ENCODE data around the gene GRWD1. TPM values are rescaled to one million over a fixed set of nuclear protein-coding genes. Genes with fewer than 3 reads are reported as not detected.

GRWD1 gene
- total RNA-seq, 4 donors from 2014 or later = 27.8 to 36.0 (median 31.2) TPM

DNA sequence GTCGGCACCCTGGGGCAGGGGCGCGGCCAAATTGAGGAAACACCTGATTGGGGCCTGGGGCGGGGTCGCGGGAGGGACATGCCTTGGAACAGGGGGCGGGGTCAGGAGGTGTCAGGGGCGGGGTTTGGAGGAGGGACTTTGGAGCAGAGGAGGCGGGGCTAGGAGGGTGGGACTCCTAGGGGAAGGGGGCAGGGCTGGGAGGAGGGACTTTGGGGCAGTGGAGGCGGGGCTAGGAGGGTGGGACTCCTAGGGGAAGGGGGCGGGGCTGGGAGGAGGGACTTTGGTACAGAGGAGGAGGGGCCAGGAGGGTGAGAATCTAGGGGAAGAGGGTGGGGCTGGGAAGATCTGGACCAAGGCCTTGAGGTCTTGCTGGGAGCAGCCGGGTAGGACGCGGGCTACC is 30.4 kb upstream of the GRWD1 start:
- DNase-seq = peak; percentile 52 to 64
- peak overlapping the region in 2 of 4 donors; percentile 32 to 35 for H3K4me3 ChIP-seq
- peaks cover 32 to 48% (median 40%) of the 10 kb centered on the region in 3 donors for H3K27me3 ChIP-seq
- in situ Hi-C loops (cut with MboI; ENCODE audit: low sequenced_read_pairs in 4 of 4) = no loop called here
- no peaks in the 10 kb centered on the region for H3K36me3 ChIP-seq
- intact Hi-C loops (cut with DNase I; ENCODE audit: low total_unique reads) = no loop called here
- ATAC-seq = peak; percentile 32 to 74
- no peaks in the 10 kb centered on the region for H3K9me3 ChIP-seq
- H3K4me1 ChIP-seq = peaks cover 0 to 7% of the 10 kb centered on the region in 2 donors
- TF ChIP-seq, protein P1, sequence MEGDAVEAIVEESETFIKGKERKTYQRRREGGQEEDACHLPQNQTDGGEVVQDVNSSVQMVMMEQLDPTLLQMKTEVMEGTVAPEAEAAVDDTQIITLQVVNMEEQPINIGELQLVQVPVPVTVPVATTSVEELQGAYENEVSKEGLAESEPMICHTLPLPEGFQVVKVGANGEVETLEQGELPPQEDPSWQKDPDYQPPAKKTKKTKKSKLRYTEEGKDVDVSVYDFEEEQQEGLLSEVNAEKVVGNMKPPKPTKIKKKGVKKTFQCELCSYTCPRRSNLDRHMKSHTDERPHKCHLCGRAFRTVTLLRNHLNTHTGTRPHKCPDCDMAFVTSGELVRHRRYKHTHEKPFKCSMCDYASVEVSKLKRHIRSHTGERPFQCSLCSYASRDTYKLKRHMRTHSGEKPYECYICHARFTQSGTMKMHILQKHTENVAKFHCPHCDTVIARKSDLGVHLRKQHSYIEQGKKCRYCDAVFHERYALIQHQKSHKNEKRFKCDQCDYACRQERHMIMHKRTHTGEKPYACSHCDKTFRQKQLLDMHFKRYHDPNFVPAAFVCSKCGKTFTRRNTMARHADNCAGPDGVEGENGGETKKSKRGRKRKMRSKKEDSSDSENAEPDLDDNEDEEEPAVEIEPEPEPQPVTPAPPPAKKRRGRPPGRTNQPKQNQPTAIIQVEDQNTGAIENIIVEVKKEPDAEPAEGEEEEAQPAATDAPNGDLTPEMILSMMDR (IDR thresholded peaks at IDR 0.05 in 4 of 5, conservative IDR thresholded peaks at IDR 0.05 in 1 of 5) = no peak
- TF ChIP-seq POLR2A (IDR thresholded peaks at IDR 0.05) = no peak
- H3K27ac ChIP-seq = no peak overlapping the region

DNA sequence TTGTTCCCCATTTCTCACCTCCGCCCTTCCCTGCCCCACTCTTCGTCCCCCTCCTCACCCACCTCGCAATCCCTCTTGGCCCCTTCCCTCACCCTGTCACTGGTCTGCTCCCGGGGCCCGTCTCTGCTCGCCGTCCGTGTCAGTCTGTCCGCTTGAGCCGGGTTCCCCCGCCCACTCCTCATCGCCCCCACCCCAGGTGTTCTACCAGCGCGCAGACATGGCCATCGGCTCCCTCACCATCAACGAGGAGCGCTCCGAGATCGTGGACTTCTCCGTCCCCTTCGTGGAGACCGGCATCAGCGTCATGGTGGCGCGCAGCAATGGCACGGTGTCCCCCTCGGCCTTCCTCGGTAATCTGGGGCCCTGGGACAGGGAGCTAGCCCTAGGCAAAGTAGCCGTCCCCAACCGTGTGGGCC is 30.0 kb upstream of the GRWD1 start:
- ATAC-seq = no peak
- DNase-seq = no peak
- Histone ChIP-seq H3K27ac (no peak overlapping the region), H3K4me1 (peaks cover 0 to 7% of the 10 kb centered on the region in 2 donors), H3K27me3 (peaks cover 32 to 45% (median 40%) of the 10 kb centered on the region in 3 donors), H3K4me3 (no peak overlapping the region), H3K9me3 (no peaks in the 10 kb centered on the region), H3K36me3 (no peaks in the 10 kb centered on the region)
- intact Hi-C loops (cut with DNase I; ENCODE audit: low total_unique reads) (no loop called here), in situ Hi-C loops (cut with MboI; ENCODE audit: low sequenced_read_pairs in 4 of 4) (no loop called here)
- TF ChIP-seq, protein P1 (IDR thresholded peaks at IDR 0.05 in 4 of 5, conservative IDR thresholded peaks at IDR 0.05 in 1 of 5) = no peak
- TF ChIP-seq POLR2A (IDR thresholded peaks at IDR 0.05) = no peak

DNA sequence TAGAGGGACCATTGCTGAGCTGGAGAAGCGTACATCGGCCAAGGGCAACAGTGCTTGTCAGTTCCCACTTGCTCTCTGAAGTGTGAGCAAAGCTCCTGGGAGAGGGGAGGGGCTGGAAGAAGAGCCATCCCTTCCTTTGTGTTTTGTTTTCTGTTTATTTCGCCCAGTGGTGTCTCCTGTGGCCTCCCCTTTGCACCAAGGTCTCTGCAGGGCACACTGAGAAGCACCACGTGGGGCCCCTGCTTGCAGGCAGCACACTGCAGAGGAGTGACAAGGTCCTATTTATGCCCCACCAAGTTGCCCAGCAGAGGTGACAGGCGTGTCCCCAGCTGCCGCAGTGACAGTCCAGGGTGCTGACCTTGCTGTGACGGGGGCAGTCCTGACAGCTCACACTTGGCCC is 28.4 kb upstream of the GRWD1 start:
- Histone ChIP-seq H3K27me3 (peaks cover 32 to 40% (median 36%) of the 10 kb centered on the region in 3 donors), H3K27ac (no peak overlapping the region), H3K9me3 (no peaks in the 10 kb centered on the region), H3K4me1 (peaks cover 0 to 7% of the 10 kb centered on the region in 2 donors), H3K4me3 (no peak overlapping the region), H3K36me3 (no peaks in the 10 kb centered on the region)
- no peak for DNase-seq
- ATAC-seq = no peak
- in situ Hi-C loops (cut with MboI; ENCODE audit: low sequenced_read_pairs in 4 of 4) (no loop called here), intact Hi-C loops (cut with DNase I; ENCODE audit: low total_unique reads) (no loop called here)
- TF ChIP-seq POLR2A (IDR thresholded peaks at IDR 0.05) = no peak
- TF ChIP-seq, protein P1 (IDR thresholded peaks at IDR 0.05 in 4 of 5, conservative IDR thresholded peaks at IDR 0.05 in 1 of 5) = no peak

DNA sequence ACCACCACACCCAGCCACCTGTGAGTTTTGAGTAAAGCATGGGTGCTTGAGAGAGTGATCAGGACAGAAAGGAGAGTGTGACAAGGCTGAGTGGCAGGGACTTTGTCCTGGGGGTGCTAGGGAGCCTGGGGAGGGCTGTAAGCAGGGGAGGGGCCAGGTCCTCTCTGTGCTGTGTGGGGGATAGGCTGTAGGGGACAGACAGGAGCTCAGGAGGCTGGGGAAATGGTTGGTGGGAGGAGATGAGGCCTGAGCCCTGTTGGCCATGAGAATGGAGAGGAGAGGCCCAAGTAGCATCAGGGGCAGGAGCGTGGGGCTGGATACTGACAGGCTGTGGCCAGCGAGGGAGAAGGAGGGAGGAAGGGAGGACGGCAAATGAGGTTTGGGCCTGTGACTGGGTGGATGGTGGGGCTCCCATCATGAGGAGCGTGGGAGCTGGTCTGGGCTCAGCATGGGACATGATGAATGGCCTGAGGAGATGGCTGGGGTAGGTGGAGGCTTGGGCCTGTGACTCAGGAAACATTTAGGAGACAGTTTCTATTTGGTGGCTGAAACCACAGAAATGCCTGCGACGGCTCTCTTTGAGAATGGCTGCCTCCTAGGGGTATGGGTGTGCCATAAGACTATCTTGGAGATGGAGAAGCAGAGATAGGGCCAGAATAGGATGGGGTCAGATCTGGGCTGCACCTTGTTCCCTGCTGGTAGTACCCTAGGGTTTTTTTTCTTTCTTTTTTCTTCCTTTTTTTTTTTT is 27.3 kb upstream of the GRWD1 start:
- no peak overlapping the region for H3K4me3 ChIP-seq
- no peak for ATAC-seq
- H3K27ac ChIP-seq = no peak overlapping the region
- TF ChIP-seq POLR2A (IDR thresholded peaks at IDR 0.05) = no peak
- TF ChIP-seq, protein P1 (IDR thresholded peaks at IDR 0.05 in 4 of 5, conservative IDR thresholded peaks at IDR 0.05 in 1 of 5) = no peak
- no peak for DNase-seq
- H3K9me3 ChIP-seq = no peaks in the 10 kb centered on the region
- in situ Hi-C loops (cut with MboI; ENCODE audit: low sequenced_read_pairs in 4 of 4) = no loop called here
- peaks cover 0 to 7% of the 10 kb centered on the region in 2 donors for H3K4me1 ChIP-seq
- H3K27me3 ChIP-seq = peaks cover 32 to 37% (median 33%) of the 10 kb centered on the region in 3 donors
- intact Hi-C loops (cut with DNase I; ENCODE audit: low total_unique reads) = no loop called here
- H3K36me3 ChIP-seq = no peaks in the 10 kb centered on the region

Data from gastrocnemius medialis (tissue), 4 donors.